HEK293 (cell line): ENCODE measurements around the gene IL4I1.

Experiments used
- GLI2 ChIP-seq: fragments of 450-650 bp; formaldehyde crosslinking; IDR thresholded peaks from 2 replicates; pipeline ENCODE4; 2017; ENCODE audit warnings: missing biosample characterization, missing genetic modification characterization, low read depth, borderline replicate concordance
- GLI4 ChIP-seq: fragments of 450-650 bp; formaldehyde crosslinking; IDR thresholded peaks from 2 replicates; pipeline ENCODE4 v1.5.1; 2016; ENCODE audit warnings: missing biosample characterization, missing genetic modification characterization
- HOXC10 ChIP-seq: sonication (generic); formaldehyde crosslinking; IDR thresholded peaks from 2 replicates; pipeline ENCODE4 v1.8.1; 2023; ENCODE audit warnings: mild to moderate bottlenecking, missing genetic modification reagents
- HOXD13 ChIP-seq: sonication (generic); formaldehyde crosslinking; IDR thresholded peaks from 2 replicates; pipeline ENCODE4 v1.8.0; 2022; ENCODE audit warnings: missing genetic modification reagents, borderline replicate concordance
- KLF16 ChIP-seq: fragments of 450-650 bp; formaldehyde crosslinking; IDR thresholded peaks from 2 replicates; pipeline ENCODE4 v1.5.1; 2017; ENCODE audit warnings: missing biosample characterization, missing genetic modification characterization
- KLF8 ChIP-seq: fragments of 450-650 bp; formaldehyde crosslinking; IDR thresholded peaks from 2 replicates; pipeline ENCODE4 v1.5.1; 2016; ENCODE audit warnings: missing biosample characterization, missing genetic modification characterization
- MEIS1 ChIP-seq: sonication (generic); formaldehyde crosslinking; IDR thresholded peaks from 2 replicates; pipeline ENCODE4 v1.8.1; 2022; ENCODE audit warnings: missing genetic modification reagents, mild to moderate bottlenecking, borderline replicate concordance
- WT1 ChIP-seq: fragments of 450-650 bp; formaldehyde crosslinking; IDR thresholded peaks from 2 replicates; pipeline ENCODE4 v1.5.1; 2016; ENCODE audit warnings: missing biosample characterization, missing genetic modification characterization
- ZBTB1 ChIP-seq: fragments of 450-650 bp; formaldehyde crosslinking; IDR thresholded peaks from 2 replicates; pipeline ENCODE4 v1.5.1; 2016; ENCODE audit warnings: missing biosample characterization, missing genetic modification characterization
- ZFHX2 ChIP-seq: fragments of 450-650 bp; formaldehyde crosslinking; conservative IDR thresholded peaks from 2 replicates; pipeline ENCODE4 v1.5.1; 2016; ENCODE audit warnings: missing biosample characterization, missing genetic modification characterization
- ZNF132 ChIP-seq: fragments of 450-650 bp; formaldehyde crosslinking; IDR thresholded peaks from 2 replicates; pipeline ENCODE4 v1.5.1; 2017; ENCODE audit warnings: missing biosample characterization, missing genetic modification characterization, borderline replicate concordance
- ZNF169 ChIP-seq: fragments of 450-650 bp; formaldehyde crosslinking; IDR thresholded peaks from 2 replicates; pipeline ENCODE4 v1.5.1; 2016; ENCODE audit warnings: missing biosample characterization, missing genetic modification characterization
- ZNF184 ChIP-seq: fragments of 450-650 bp; IDR thresholded peaks from 2 replicates; pipeline ENCODE4 v1.5.1; 2018; ENCODE audit warnings: missing biosample characterization, mild to moderate bottlenecking, missing genetic modification characterization
- ZNF214 ChIP-seq: fragments of 450-650 bp; formaldehyde crosslinking; IDR thresholded peaks from 2 replicates; pipeline ENCODE4 v1.5.1; 2017; ENCODE audit warnings: missing biosample characterization, mild to moderate bottlenecking, missing genetic modification characterization, borderline replicate concordance
- ZNF266 ChIP-seq: fragments of 450-650 bp; formaldehyde crosslinking; IDR thresholded peaks from 2 replicates; pipeline ENCODE4 v1.5.1; 2016; ENCODE audit warnings: missing biosample characterization, missing genetic modification characterization, low read depth
- ZNF292 ChIP-seq: fragments of 450-650 bp; formaldehyde crosslinking; IDR thresholded peaks from 2 replicates; pipeline ENCODE4 v1.5.1; 2016; ENCODE audit warnings: low read depth, missing biosample characterization, missing genetic modification characterization, borderline replicate concordance
- ZNF311 ChIP-seq: fragments of 450-650 bp; formaldehyde crosslinking; IDR thresholded peaks from 2 replicates; pipeline ENCODE4 v1.5.1; 2017; ENCODE audit warnings: missing biosample characterization, missing genetic modification characterization, borderline replicate concordance
- ZNF37A ChIP-seq: fragments of 450-650 bp; IDR thresholded peaks from 2 replicates; pipeline ENCODE4 v1.5.1; 2018; ENCODE audit warnings: missing biosample characterization, missing genetic modification characterization
- ZNF510 ChIP-seq: fragments of 450-650 bp; formaldehyde crosslinking; IDR thresholded peaks from 2 replicates; pipeline ENCODE4 v1.5.1; 2018; ENCODE audit warnings: mild to moderate bottlenecking, missing genetic modification characterization, missing biosample characterization; ENCODE audit not compliant: insufficient replicate concordance
- ZNF521 ChIP-seq: fragments of 450-650 bp; formaldehyde crosslinking; IDR thresholded peaks from 2 replicates; pipeline ENCODE4 v1.5.1; 2017; ENCODE audit warnings: missing biosample characterization, mild to moderate bottlenecking, missing genetic modification characterization
- ZNF677 ChIP-seq: fragments of 450-650 bp; IDR thresholded peaks from 2 replicates; pipeline ENCODE4 v1.5.0; 2018; ENCODE audit warnings: missing biosample characterization, mild to moderate bottlenecking, missing genetic modification characterization, moderate library complexity
- ZNF701 ChIP-seq: fragments of 450-650 bp; formaldehyde crosslinking; IDR thresholded peaks from 2 replicates; pipeline ENCODE4 v1.5.1; 2016; ENCODE audit warnings: missing biosample characterization, missing genetic modification characterization
- ZNF707 ChIP-seq: fragments of 450-650 bp; formaldehyde crosslinking; IDR thresholded peaks from 2 replicates; pipeline ENCODE4 v1.5.1; 2016; ENCODE audit warnings: missing biosample characterization, missing genetic modification characterization
- ZNF785 ChIP-seq: fragments of 450-650 bp; formaldehyde crosslinking; IDR thresholded peaks from 2 replicates; pipeline ENCODE4 v1.5.1; 2016; ENCODE audit warnings: missing biosample characterization, missing genetic modification characterization
- ZNF837 ChIP-seq: fragments of 450-650 bp; formaldehyde crosslinking; IDR thresholded peaks from 2 replicates; pipeline ENCODE4 v1.5.1; 2016; ENCODE audit warnings: missing biosample characterization, missing genetic modification characterization
- ZSCAN30 ChIP-seq: fragments of 450-650 bp; IDR thresholded peaks from 2 replicates; pipeline ENCODE4 v1.5.1; 2018; ENCODE audit warnings: missing biosample characterization, mild to moderate bottlenecking, missing genetic modification characterization, moderate library complexity
- TF ChIP-seq, protein P1 (sequence below): fragments of 450-650 bp; formaldehyde crosslinking; IDR thresholded peaks from 2 replicates; pipeline ENCODE4 v1.5.1; 2016; ENCODE audit warnings: missing biosample characterization, missing genetic modification characterization
- TF ChIP-seq, protein P2 (sequence below): fragments of 450-650 bp; formaldehyde crosslinking; IDR thresholded peaks from 2 replicates; pipeline ENCODE4 v1.5.1; 2016; ENCODE audit warnings: missing biosample characterization, missing genetic modification characterization
- TF ChIP-seq, protein P3 (sequence below): fragments of 450-650 bp; formaldehyde crosslinking; IDR thresholded peaks from 2 replicates; pipeline ENCODE4 v1.5.1; 2017; ENCODE audit warnings: missing biosample characterization, missing genetic modification characterization
- TF ChIP-seq, protein P4 (sequence below): fragments of 450-650 bp; formaldehyde crosslinking; IDR thresholded peaks from 2 replicates; pipeline ENCODE4 v1.5.1; 2016; ENCODE audit warnings: missing biosample characterization, missing genetic modification characterization
- TF ChIP-seq, protein P5 (sequence below): fragments of 450-650 bp; formaldehyde crosslinking; optimal IDR thresholded peaks from 2 replicates; pipeline ENCODE3; 2016; ENCODE audit warnings: missing biosample characterization, mild to moderate bottlenecking, missing genetic modification characterization

The IL4I1 gene

DNA sequence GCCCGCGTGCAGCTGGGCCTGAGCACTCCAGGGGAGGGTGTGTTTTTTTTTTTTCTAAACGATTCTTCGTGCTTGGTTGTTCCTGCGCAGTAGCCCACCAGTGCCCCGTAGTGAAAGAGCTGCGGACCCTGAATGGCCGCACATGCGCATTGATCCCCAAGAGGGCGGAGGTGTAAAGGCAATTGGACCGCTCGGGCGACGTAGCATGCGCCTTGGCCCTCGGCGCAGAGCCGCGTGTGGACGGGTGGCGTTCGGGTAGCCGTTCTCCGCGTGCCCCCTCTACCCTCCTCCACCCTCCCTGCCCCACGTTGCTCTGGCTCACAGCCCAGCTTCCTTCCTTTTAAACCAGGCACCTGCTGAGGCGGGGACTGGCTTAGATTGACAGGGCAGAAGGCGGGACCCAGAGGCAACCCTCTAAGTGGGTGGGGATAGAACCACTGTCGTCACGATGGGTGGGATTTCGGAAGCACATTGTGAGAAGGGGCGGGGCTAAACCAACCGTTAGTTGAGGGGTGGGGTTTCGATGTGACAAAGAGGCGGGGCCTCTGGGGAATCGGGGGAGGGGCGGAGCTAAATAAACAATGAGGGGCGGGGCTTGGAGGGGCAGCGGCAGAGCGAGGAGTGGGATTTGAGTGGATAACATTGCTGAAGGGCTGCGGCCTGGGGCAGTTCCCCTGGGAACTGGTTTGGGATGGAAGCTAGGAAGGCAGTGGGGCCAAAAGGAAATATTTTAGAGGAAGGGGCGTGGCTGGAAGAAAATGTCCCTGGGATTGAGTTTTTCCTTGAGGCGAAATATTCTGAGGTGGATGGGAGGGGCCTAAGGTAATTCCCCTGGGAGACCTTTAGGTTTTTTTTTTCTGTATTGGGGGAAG, 33.2 kb upstream of the IL4I1 start (continued):
- TF ChIP-seq, protein P1, sequence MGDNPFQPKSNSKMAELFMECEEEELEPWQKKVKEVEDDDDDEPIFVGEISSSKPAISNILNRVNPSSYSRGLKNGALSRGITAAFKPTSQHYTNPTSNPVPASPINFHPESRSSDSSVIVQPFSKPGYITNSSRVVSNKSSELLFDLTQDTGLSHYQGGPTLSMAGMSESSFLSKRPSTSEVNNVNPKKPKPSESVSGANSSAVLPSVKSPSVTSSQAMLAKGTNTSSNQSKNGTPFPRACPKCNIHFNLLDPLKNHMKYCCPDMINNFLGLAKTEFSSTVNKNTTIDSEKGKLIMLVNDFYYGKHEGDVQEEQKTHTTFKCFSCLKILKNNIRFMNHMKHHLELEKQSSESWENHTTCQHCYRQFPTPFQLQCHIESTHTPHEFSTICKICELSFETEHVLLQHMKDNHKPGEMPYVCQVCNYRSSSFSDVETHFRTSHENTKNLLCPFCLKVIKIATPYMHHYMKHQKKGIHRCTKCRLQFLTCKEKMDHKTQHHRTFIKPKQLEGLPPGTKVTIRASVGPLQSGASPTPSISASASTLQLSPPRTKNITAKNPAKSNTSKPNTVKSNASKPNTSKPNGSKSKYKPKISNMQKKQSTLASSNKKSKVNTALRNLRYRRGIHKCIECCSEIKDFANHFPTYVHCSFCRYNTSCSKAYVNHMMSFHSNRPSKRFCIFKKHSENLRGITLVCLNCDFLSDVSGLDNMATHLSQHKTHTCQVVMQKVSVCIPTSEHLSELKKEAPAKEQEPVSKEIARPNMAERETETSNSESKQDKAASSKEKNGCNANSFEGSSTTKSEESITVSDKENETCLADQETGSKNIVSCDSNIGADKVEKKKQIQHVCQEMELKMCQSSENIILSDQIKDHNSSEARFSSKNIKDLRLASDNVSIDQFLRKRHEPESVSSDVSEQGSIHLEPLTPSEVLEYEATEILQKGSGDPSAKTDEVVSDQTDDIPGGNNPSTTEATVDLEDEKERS = no peak
- peak; percentile 27; the same call in 1 of the 2 replicates for TF ChIP-seq KLF8 (tag by site-specific recombination)
- TF ChIP-seq ZNF677 = no peak
- no peak; the same call in 1 of the 2 replicates for TF ChIP-seq ZNF169
- no peak for TF ChIP-seq ZNF311
- TF ChIP-seq, protein P2, sequence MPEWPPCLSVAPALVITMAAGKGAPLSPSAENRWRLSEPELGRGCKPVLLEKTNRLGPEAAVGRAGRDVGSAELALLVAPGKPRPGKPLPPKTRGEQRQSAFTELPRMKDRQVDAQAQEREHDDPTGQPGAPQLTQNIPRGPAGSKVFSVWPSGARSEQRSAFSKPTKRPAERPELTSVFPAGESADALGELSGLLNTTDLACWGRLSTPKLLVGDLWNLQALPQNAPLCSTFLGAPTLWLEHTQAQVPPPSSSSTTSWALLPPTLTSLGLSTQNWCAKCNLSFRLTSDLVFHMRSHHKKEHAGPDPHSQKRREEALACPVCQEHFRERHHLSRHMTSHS (tag by site-specific recombination) = no peak
- TF ChIP-seq WT1 (tag by site-specific recombination) = no peak
- TF ChIP-seq HOXD13 (CRISPR knock-in tag) = no peak
- no peak for TF ChIP-seq ZNF707 (tag by site-specific recombination)
- TF ChIP-seq ZNF521 = no peak
- TF ChIP-seq ZNF266 (tag by site-specific recombination) = no peak
- TF ChIP-seq, protein P3, sequence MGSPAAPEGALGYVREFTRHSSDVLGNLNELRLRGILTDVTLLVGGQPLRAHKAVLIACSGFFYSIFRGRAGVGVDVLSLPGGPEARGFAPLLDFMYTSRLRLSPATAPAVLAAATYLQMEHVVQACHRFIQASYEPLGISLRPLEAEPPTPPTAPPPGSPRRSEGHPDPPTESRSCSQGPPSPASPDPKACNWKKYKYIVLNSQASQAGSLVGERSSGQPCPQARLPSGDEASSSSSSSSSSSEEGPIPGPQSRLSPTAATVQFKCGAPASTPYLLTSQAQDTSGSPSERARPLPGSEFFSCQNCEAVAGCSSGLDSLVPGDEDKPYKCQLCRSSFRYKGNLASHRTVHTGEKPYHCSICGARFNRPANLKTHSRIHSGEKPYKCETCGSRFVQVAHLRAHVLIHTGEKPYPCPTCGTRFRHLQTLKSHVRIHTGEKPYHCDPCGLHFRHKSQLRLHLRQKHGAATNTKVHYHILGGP (tag by site-specific recombination) = no peak
- TF ChIP-seq ZNF785 (tag by site-specific recombination) = no peak
- TF ChIP-seq, protein P4, sequence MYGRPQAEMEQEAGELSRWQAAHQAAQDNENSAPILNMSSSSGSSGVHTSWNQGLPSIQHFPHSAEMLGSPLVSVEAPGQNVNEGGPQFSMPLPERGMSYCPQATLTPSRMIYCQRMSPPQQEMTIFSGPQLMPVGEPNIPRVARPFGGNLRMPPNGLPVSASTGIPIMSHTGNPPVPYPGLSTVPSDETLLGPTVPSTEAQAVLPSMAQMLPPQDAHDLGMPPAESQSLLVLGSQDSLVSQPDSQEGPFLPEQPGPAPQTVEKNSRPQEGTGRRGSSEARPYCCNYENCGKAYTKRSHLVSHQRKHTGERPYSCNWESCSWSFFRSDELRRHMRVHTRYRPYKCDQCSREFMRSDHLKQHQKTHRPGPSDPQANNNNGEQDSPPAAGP (tag by site-specific recombination) = peak; percentile 14; the same call in 1 of the 2 replicates
- no peak for TF ChIP-seq ZNF292 (tag by site-specific recombination)
- TF ChIP-seq GLI2 (tag by site-specific recombination) = no peak
- TF ChIP-seq, protein P5, sequence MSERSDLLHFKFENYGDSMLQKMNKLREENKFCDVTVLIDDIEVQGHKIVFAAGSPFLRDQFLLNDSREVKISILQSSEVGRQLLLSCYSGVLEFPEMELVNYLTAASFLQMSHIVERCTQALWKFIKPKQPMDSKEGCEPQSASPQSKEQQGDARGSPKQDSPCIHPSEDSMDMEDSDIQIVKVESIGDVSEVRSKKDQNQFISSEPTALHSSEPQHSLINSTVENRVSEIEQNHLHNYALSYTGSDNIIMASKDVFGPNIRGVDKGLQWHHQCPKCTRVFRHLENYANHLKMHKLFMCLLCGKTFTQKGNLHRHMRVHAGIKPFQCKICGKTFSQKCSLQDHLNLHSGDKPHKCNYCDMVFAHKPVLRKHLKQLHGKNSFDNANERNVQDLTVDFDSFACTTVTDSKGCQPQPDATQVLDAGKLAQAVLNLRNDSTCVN (tag by site-specific recombination) = peak; percentile 48
- TF ChIP-seq ZNF510 = no peak
- no peak for TF ChIP-seq ZBTB1
- TF ChIP-seq ZNF184 (tag by site-specific recombination) = no peak
- no peak for TF ChIP-seq ZNF701 (tag by site-specific recombination)
- TF ChIP-seq HOXC10 (CRISPR knock-in tag) = 0 out of 2 replicates have a peak, but pooled peaks have one; percentile 8
- no peak for TF ChIP-seq MEIS1 (CRISPR knock-in tag)
- 0 out of 2 replicates have a peak, but pooled peaks have one; percentile 11 for TF ChIP-seq KLF16
- TF ChIP-seq ZNF37A (tag by site-specific recombination) = no peak
- TF ChIP-seq GLI4 = no peak
- no peak; the same call in 1 of the 2 replicates for TF ChIP-seq ZNF837
- TF ChIP-seq ZNF214 (tag by site-specific recombination) = no peak
- TF ChIP-seq ZNF132 = no peak
- no peak; the same call in 1 of the 2 replicates for TF ChIP-seq ZSCAN30 (tag by site-specific recombination)
- peak; percentile 37; the same call in 1 of the 2 replicates for TF ChIP-seq ZFHX2 (tag by site-specific recombination)
